HepG2 (cell line): Measurements from ENCODE around the gene CST3. TPM values are rescaled to one million over a fixed set of nuclear protein-coding genes. Genes with fewer than 3 reads are reported as not detected.
A peak's percentile ranks its signal among the peaks of the same experiment; 100 is the strongest.

Source experiments
- GATAD2A ChIP-seq: IDR thresholded peaks from 2 replicates; pipeline ENCODE4 v1.6.1; 2016
- HIC2 ChIP-seq: sonication (generic); formaldehyde crosslinking; IDR thresholded peaks from 2 replicates; pipeline ENCODE4 v1.9.0; 2022; ENCODE audit warnings: low read depth, missing genetic modification reagents
- LCORL ChIP-seq, 2 experiments: fragments of 450-650 bp in 1 of 2; sonication (generic) in 1 of 2; formaldehyde crosslinking in 1 of 2; IDR thresholded peaks; 2 replicates each; pipeline versions ENCODE4 v1.5.0 to v1.6.1; 2017 to 2020; ENCODE audit warnings: antibody characterized with exemption in 1 of 2, missing genetic modification reagents in 1 of 2
- NAIF1 ChIP-seq: sonication (generic); formaldehyde crosslinking; IDR thresholded peaks from 2 replicates; pipeline ENCODE4 v1.5.0; 2020; ENCODE audit warnings: mild to moderate bottlenecking, missing genetic modification reagents, borderline replicate concordance
- POLR2A ChIP-seq, 2 experiments: IDR thresholded peaks; 2 replicates each; pipeline ENCODE4 v1.6.1; 2011; ENCODE audit warnings: low read depth in 2 of 2, low read length in 2 of 2, mild to moderate bottlenecking in 1 of 2, moderate library complexity in 1 of 2; ENCODE audit not compliant: insufficient read depth in 1 of 2
- SAP130 ChIP-seq: IDR thresholded peaks from 2 replicates; pipeline ENCODE4 v1.6.1; 2016; ENCODE audit warnings: low read depth
- SIN3B ChIP-seq: fragments of 150-350 bp; IDR thresholded peaks from 2 replicates; pipeline ENCODE4 v1.6.1; 2014; ENCODE audit warnings: low read length
- ZNF350 ChIP-seq: sonication (generic); formaldehyde crosslinking; IDR thresholded peaks from 2 replicates; pipeline ENCODE4 v1.4.0; 2020; ENCODE audit warnings: mild to moderate bottlenecking, low read depth, missing genetic modification reagents, borderline replicate concordance
- ZSCAN5A ChIP-seq: sonication (generic); formaldehyde crosslinking; IDR thresholded peaks from 2 replicates; pipeline ENCODE4 v1.8.0; 2022; ENCODE audit warnings: mild to moderate bottlenecking, missing genetic modification reagents, borderline replicate concordance
- polyA plus RNA-seq, 8 experiments: library from polyadenylated mRNA; depleted of rRNA in 3 of 8; stranded (reverse) in 7 of 8; unstranded in 1 of 8; fragments of >200 nt; fragmentation: Illumina TruSeq in 4 of 8; extraction: Trizol in 4 of 8; gene quantifications; 2 replicates each; pipeline versions ENCODE4 v1.2.1 to v1.2.3, GENCODE V29; 2011 to 2016; ENCODE audit warnings: low read depth in 4 of 8, missing spikeins in 1 of 8, mixed read lengths in 1 of 8; ENCODE audit not compliant: insufficient read depth in 1 of 8
- total RNA-seq, 5 experiments: library from RNA; depleted of rRNA; stranded (reverse); fragments of >200 nt; fragmentation: Illumina TruSeq; extraction: Trizol; gene quantifications; 2 replicates each; pipeline ENCODE4 v1.2.3, GENCODE V29; 2016; ENCODE audit warnings: low read depth in 1 of 5
- TF ChIP-seq, protein P1 (sequence below): sonication (generic); formaldehyde crosslinking; IDR thresholded peaks from 2 replicates; pipeline ENCODE4 v1.4.0; 2020; ENCODE audit warnings: missing genetic modification reagents, borderline replicate concordance
- TF ChIP-seq, protein P2 (sequence below): sonication (generic); formaldehyde crosslinking; IDR thresholded peaks from 2 replicates; pipeline ENCODE4 v1.4.0; 2020; ENCODE audit warnings: missing genetic modification reagents, borderline replicate concordance
- TF ChIP-seq, protein P3 (sequence below), 2 experiments: sonication (generic) in 1 of 2; formaldehyde crosslinking in 1 of 2; IDR thresholded peaks; 2 replicates each; pipeline versions ENCODE4 v1.4.0 to v1.6.1; 2018 to 2020; ENCODE audit warnings: missing genetic modification reagents in 2 of 2, borderline replicate concordance in 1 of 2, low read depth in 1 of 2, mild to moderate bottlenecking in 1 of 2, missing biosample characterization in 1 of 2
- TF ChIP-seq, protein P4 (sequence below): sonication (generic); formaldehyde crosslinking; conservative IDR thresholded peaks from 2 replicates; pipeline ENCODE4 v1.4.0; 2020; ENCODE audit warnings: mild to moderate bottlenecking, missing genetic modification reagents, moderate library complexity

The CST3 gene
- total and polyA plus RNA-seq, 2 of the 13 experiments (the other 11 are each of a cell fraction or from before 2014, with no cell fraction given), result 690 to 1,005 TPM

DNA sequence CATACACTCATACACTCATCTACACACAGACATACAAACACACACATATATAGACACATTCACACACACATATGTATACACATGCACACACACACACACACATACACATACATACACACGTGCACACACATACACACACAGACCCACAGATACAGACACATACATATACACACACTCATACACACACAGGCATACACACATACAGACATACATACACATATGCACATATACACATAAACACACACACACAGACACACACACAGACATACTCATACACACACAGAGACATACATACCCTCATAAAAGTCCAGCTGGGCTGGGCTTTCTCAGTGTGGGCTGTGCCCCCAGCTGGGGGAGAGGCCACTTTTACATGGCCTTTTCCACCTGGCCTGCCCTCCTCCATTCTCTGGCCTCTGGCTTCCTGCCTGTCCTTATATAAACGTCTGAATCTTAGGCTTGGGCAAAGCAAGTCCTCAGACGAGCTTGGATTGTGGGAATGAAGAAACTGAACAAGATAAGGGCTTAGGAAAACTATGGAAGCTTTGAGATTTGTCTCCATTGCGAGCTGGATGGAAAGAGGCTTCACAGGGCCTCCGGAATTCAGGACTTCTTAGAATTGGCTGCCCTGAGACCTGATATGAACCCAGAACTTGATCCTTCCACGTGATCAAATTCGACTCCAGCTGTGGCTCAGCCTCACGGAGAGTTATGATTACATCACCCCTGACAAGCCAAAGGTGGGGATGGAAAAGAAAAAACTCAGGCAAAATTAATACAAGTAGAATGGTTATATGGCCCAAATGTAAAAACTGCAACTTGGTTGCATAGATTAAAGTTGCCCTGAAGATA is 22.5 kb upstream of the CST3 start (continued):
- TF ChIP-seq, protein P1, sequence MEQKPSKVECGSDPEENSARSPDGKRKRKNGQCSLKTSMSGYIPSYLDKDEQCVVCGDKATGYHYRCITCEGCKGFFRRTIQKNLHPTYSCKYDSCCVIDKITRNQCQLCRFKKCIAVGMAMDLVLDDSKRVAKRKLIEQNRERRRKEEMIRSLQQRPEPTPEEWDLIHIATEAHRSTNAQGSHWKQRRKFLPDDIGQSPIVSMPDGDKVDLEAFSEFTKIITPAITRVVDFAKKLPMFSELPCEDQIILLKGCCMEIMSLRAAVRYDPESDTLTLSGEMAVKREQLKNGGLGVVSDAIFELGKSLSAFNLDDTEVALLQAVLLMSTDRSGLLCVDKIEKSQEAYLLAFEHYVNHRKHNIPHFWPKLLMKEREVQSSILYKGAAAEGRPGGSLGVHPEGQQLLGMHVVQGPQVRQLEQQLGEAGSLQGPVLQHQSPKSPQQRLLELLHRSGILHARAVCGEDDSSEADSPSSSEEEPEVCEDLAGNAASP (CRISPR knock-in tag), result peak; percentile 99
- TF ChIP-seq LCORL (IDR thresholded peaks at IDR 0.05), result peak; percentile 57; the same call in 1 of the 2 replicates
- no peak for TF ChIP-seq LCORL (CRISPR knock-in tag; IDR thresholded peaks at IDR 0.05)
- 0 out of 2 replicates have a peak, but pooled peaks have one; percentile 13 for TF ChIP-seq HIC2 (CRISPR knock-in tag)
- 0 out of 2 replicates have a peak, but pooled peaks have one; percentile 85 for TF ChIP-seq ZSCAN5A (CRISPR knock-in tag)
- TF ChIP-seq, protein P2, sequence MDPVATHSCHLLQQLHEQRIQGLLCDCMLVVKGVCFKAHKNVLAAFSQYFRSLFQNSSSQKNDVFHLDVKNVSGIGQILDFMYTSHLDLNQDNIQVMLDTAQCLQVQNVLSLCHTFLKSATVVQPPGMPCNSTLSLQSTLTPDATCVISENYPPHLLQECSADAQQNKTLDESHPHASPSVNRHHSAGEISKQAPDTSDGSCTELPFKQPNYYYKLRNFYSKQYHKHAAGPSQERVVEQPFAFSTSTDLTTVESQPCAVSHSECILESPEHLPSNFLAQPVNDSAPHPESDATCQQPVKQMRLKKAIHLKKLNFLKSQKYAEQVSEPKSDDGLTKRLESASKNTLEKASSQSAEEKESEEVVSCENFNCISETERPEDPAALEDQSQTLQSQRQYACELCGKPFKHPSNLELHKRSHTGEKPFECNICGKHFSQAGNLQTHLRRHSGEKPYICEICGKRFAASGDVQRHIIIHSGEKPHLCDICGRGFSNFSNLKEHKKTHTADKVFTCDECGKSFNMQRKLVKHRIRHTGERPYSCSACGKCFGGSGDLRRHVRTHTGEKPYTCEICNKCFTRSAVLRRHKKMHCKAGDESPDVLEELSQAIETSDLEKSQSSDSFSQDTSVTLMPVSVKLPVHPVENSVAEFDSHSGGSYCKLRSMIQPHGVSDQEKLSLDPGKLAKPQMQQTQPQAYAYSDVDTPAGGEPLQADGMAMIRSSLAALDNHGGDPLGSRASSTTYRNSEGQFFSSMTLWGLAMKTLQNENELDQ (CRISPR knock-in tag), result peak; percentile 48; the same call in 1 of the 2 replicates
- no peak for TF ChIP-seq NAIF1
- TF ChIP-seq POLR2A (IDR thresholded peaks at IDR 0.05; ENCODE audit: insufficient read depth in 1 of 2, low read depth in 2 of 2, low read length in 2 of 2), result peak in 1 of 2 experiments; percentile 41; a peak in 1 of 4 replicates
- no peak for TF ChIP-seq SIN3B
- 0 out of 2 replicates have a peak, but pooled peaks have one; percentile 48 for TF ChIP-seq ZNF350 (CRISPR knock-in tag)
- TF ChIP-seq, protein P3, sequence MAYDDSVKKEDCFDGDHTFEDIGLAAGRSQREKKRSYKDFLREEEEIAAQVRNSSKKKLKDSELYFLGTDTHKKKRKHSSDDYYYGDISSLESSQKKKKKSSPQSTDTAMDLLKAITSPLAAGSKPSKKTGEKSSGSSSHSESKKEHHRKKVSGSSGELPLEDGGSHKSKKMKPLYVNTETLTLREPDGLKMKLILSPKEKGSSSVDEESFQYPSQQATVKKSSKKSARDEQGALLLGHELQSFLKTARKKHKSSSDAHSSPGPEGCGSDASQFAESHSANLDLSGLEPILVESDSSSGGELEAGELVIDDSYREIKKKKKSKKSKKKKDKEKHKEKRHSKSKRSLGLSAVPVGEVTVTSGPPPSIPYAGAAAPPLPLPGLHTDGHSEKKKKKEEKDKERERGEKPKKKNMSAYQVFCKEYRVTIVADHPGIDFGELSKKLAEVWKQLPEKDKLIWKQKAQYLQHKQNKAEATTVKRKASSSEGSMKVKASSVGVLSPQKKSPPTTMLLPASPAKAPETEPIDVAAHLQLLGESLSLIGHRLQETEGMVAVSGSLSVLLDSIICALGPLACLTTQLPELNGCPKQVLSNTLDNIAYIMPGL (CRISPR knock-in tag; IDR thresholded peaks at IDR 0.05; ENCODE audit: borderline replicate concordance in 1 of 2, low read depth in 1 of 2), result peak in 1 of 2 experiments; percentile 39; a peak in 2 of 4 replicates
- TF ChIP-seq, protein P4, sequence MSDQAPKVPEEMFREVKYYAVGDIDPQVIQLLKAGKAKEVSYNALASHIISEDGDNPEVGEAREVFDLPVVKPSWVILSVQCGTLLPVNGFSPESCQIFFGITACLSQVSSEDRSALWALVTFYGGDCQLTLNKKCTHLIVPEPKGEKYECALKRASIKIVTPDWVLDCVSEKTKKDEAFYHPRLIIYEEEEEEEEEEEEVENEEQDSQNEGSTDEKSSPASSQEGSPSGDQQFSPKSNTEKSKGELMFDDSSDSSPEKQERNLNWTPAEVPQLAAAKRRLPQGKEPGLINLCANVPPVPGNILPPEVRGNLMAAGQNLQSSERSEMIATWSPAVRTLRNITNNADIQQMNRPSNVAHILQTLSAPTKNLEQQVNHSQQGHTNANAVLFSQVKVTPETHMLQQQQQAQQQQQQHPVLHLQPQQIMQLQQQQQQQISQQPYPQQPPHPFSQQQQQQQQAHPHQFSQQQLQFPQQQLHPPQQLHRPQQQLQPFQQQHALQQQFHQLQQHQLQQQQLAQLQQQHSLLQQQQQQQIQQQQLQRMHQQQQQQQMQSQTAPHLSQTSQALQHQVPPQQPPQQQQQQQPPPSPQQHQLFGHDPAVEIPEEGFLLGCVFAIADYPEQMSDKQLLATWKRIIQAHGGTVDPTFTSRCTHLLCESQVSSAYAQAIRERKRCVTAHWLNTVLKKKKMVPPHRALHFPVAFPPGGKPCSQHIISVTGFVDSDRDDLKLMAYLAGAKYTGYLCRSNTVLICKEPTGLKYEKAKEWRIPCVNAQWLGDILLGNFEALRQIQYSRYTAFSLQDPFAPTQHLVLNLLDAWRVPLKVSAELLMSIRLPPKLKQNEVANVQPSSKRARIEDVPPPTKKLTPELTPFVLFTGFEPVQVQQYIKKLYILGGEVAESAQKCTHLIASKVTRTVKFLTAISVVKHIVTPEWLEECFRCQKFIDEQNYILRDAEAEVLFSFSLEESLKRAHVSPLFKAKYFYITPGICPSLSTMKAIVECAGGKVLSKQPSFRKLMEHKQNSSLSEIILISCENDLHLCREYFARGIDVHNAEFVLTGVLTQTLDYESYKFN, result 0 out of 2 replicates have a peak, but pooled peaks have one; percentile 18
- TF ChIP-seq SAP130, result peak; percentile 63
- TF ChIP-seq GATAD2A (CRISPR knock-in tag), result peak; percentile 76; the same call in 1 of the 2 replicates
